Nephron (organoid): Measurements from ENCODE around the gene FAAP100.

Experiments
- H3K27ac Mint-ChIP-seq, 3 experiments: 2 replicates each; pipeline ENCODE4 v1.8.0; 2020; ENCODE audit warnings: mixed read lengths in 3 of 3, mild to moderate bottlenecking in 2 of 3, moderate library complexity in 1 of 3
- H3K27me3 Mint-ChIP-seq: 2 replicates; pipeline ENCODE4 v1.8.0; 2021; ENCODE audit warnings: low read depth, mild to moderate bottlenecking, moderate library complexity, mixed read lengths
- H3K36me3 Mint-ChIP-seq: 2 replicates; pipeline ENCODE4 v1.8.0; 2020; ENCODE audit warnings: low read depth, mixed read lengths
- H3K4me1 Mint-ChIP-seq: 2 replicates; pipeline ENCODE4 v1.8.0; 2020; ENCODE audit warnings: mixed read lengths
- H3K4me3 Mint-ChIP-seq, 3 experiments: 2 replicates each; pipeline ENCODE4 v1.8.0; 2020; ENCODE audit warnings: mild to moderate bottlenecking in 3 of 3, mixed read lengths in 3 of 3, moderate library complexity in 2 of 3
- H3K9me3 Mint-ChIP-seq: 2 replicates; pipeline ENCODE4 v1.8.0; 2020; ENCODE audit warnings: mixed read lengths
- TF ChIP-seq, protein P1 (sequence below), 3 experiments: fragments of 200-600 bp; sonication (generic); IDR thresholded peaks; one replicate each; pipeline ENCODE4 v1.5.0; 2021; ENCODE audit warnings: antibody characterized with exemption in 3 of 3; ENCODE audit not compliant: unreplicated experiment in 3 of 3

The FAAP100 gene

DNA sequence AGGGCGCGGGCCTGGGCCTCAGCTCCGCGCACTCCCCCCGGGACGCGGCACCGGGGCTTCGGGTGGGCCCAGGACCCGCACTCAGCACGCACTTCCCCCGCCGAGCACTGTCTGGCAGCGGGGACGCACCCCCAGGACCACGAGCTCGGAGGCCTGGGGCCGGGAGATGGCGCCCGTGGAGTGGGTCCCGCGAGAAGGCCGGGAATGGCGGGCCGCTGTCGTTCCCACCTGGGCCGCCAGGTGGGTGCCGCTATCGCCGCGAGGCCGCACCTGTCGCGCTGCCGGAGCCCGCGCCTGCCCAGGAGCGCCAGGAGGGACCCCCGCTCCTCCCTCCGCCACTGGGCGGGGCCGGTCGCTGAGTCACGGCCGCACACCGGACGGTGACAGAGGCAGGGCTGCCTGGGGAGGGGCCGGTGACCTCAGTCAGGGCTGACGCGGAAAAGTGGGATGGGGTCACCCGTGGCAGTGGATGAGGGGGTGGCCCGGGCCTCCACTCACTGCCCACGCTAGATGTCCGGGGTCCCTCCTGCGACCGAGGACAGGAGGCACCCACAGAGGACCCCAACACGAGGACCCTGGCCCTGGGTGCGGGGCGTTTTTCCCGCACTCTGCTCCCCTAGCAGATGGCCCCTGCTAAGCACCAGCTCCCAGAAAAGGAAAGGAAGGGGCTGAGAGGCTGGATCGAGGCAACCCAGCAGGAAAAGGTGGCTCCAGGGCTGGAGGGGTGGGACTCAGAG is 32.7 kb downstream of the FAAP100 start:
- TF ChIP-seq, protein P1, sequence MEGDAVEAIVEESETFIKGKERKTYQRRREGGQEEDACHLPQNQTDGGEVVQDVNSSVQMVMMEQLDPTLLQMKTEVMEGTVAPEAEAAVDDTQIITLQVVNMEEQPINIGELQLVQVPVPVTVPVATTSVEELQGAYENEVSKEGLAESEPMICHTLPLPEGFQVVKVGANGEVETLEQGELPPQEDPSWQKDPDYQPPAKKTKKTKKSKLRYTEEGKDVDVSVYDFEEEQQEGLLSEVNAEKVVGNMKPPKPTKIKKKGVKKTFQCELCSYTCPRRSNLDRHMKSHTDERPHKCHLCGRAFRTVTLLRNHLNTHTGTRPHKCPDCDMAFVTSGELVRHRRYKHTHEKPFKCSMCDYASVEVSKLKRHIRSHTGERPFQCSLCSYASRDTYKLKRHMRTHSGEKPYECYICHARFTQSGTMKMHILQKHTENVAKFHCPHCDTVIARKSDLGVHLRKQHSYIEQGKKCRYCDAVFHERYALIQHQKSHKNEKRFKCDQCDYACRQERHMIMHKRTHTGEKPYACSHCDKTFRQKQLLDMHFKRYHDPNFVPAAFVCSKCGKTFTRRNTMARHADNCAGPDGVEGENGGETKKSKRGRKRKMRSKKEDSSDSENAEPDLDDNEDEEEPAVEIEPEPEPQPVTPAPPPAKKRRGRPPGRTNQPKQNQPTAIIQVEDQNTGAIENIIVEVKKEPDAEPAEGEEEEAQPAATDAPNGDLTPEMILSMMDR (IDR thresholded peaks at IDR 0.05; ENCODE audit: unreplicated experiment in 3 of 3), result peak; percentile 53 to 58 (median 57)
- Mint-ChIP-seq H3K4me3 (peak overlapping the region in 1 of 3 experiments; percentile 13), H3K9me3 (no peaks in the 10 kb centered on the region), H3K27ac (no peak overlapping the region), H3K4me1 (peaks cover 45% of the 10 kb centered on the region), H3K27me3 (peaks cover 28% of the 10 kb centered on the region), H3K36me3 (no peaks in the 10 kb centered on the region)

DNA sequence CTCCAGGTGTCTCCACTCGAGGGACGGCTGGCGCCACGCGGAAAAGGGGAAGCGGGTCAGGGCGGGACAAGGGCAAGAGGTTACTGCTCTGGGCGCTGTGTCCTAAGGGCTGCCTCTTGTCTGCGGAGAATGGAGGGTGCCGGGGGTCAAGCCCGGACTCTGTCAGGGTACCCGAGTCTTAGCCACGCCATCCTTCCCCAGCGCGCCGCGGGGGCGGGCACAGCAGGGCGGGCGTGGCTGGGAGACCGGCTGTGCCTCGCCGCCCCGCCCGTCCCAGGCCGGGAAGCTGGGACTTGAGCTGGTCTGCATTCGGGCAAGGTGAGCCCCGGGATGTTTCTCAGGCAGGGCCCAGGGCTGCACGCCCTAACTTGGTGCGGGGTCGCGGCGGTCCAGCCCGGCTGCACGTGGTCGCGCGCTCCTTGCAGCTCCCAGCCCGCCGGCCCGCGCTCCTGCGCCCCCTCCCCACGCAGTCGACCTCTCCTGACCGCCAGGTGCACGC is 33.3 kb downstream of the FAAP100 start:
- H3K27ac Mint-ChIP-seq, result peak overlapping the region in 1 of 3 experiments; percentile 71
- H3K4me1 Mint-ChIP-seq, result peaks cover 45% of the 10 kb centered on the region
- H3K27me3 Mint-ChIP-seq, result peaks cover 28% of the 10 kb centered on the region
- H3K36me3 Mint-ChIP-seq, result no peaks in the 10 kb centered on the region
- H3K9me3 Mint-ChIP-seq, result no peaks in the 10 kb centered on the region
- peak overlapping the region; percentile 76 to 82 (median 80) for H3K4me3 Mint-ChIP-seq
- TF ChIP-seq, protein P1 (IDR thresholded peaks at IDR 0.05; ENCODE audit: unreplicated experiment in 3 of 3), result no peak

DNA sequence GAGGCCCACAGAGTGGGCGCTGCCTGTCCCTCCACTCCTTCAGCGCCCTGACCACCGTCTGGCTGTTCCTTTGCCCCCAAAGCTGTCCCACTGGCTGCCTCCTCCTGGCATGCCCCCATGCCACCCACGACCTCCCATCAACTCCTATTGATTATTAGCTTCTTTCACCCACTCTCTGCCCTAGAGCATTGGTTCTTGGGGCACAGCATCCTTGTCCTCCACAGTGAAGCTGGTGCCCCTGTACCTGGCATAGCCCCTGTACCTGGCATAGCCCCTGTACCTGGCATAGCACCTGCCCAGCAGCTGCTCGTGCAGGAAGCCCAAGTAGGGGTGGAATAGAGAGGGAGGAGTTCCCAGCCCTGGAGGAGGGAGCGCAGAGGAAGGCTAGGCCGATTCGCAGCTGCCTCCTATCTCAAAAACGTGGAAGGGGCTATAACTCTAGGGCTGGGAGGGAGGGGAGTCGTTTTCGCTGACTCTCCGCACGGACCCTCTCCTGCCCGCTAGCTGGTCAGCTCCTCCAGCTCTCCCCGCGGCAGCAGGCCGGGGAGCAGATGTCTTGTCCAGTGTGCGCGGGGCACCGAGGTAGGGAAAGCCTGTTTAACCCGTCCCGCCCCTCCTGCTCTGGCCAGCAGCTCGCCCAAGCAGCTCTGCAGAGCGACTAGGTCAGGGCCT is 33.9 kb downstream of the FAAP100 start:
- Mint-ChIP-seq H3K27ac (peak overlapping the region; percentile 51 to 79 (median 71)), H3K36me3 (no peaks in the 10 kb centered on the region), H3K4me3 (peak overlapping the region; percentile 76 to 82 (median 80)), H3K9me3 (no peaks in the 10 kb centered on the region), H3K27me3 (peaks cover 26% of the 10 kb centered on the region), H3K4me1 (peaks cover 42% of the 10 kb centered on the region)
- TF ChIP-seq, protein P1 (IDR thresholded peaks at IDR 0.05; ENCODE audit: unreplicated experiment in 3 of 3), result no peak

DNA sequence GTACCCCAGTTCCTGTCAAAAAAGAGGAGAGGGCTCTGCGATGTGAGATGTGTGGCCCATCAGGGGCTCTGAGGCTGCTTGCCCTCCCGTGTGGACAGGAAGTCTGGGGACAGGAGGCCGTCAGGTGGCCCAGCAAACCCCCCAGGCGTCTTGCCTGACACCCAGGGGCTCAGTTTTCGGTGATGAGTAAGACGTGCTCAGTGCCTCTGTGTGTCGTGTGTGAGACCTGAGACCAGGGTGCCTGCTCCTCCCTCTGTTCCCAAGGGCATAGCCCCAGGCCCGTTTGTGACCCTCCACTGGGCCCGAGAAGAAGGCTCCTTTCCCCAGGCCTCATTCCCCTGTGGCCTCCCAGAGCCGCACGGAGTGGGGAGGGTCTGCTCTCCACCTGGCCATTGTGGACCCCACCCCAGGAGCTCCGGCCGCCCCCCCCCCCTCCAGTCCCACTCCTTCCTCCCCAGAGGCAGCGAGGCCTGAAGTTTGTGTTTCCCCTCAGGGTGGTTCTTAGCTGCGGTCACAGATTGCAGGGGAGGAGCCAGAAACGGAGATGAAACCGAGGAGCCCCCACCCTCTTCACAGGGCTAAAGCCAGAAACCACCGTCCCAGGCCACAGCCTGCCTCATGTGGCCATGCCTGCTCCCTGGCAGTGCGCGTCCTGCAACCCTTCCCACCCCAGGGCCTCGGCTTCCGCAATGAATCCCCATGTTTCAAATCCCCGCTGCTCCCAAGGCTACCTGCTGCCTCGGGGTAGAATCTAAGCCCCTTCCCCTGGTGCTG is 34.6 kb downstream of the FAAP100 start:
- no peaks in the 10 kb centered on the region for H3K36me3 Mint-ChIP-seq
- H3K27ac Mint-ChIP-seq, result peak overlapping the region; percentile 51 to 79 (median 71)
- no peaks in the 10 kb centered on the region for H3K9me3 Mint-ChIP-seq
- H3K27me3 Mint-ChIP-seq, result peaks cover 24% of the 10 kb centered on the region
- TF ChIP-seq, protein P1 (IDR thresholded peaks at IDR 0.05; ENCODE audit: unreplicated experiment in 3 of 3), result no peak
- peak overlapping the region; percentile 76 to 82 (median 80) for H3K4me3 Mint-ChIP-seq
- H3K4me1 Mint-ChIP-seq, result peaks cover 35% of the 10 kb centered on the region

DNA sequence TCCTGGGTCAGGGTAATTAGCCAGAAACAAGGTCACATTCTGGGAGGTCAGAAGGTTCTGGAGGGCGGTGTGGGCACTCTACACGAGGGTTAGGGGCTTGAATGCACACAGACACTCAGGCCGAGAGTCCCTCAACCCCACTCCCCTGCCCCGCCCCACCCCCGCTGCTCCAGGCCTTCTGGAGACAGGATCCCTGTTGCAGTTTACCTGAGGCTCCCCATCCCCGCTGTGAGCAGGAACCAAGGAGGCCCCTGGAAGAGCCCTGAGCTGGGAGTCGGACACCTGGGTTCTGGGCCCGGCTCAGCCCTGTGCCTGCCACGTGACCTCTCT is 35.2 kb downstream of the FAAP100 start:
- Mint-ChIP-seq H3K27me3 (peaks cover 19% of the 10 kb centered on the region), H3K36me3 (peaks cover 2% of the 10 kb centered on the region), H3K4me1 (peaks cover 32% of the 10 kb centered on the region), H3K27ac (peak overlapping the region in 2 of 3 experiments; percentile 79 to 96), H3K9me3 (no peaks in the 10 kb centered on the region), H3K4me3 (peak overlapping the region; percentile 87 to 96 (median 94))
- TF ChIP-seq, protein P1 (IDR thresholded peaks at IDR 0.05; ENCODE audit: unreplicated experiment in 3 of 3), result no peak
